Choroid plexus epithelial cell (primary cell): Measurements from ENCODE around the gene C1orf21.

ENCODE experiments used
- DNase-seq: peaks from one replicate; pipeline ENCODE4 v3.0.0-alpha.2; 2010; ENCODE audit warnings: low read depth
- H3K4me3 ChIP-seq: 2 replicates; pipeline ENCODE4 v1.5.1; 2011; ENCODE audit warnings: low read depth, mild to moderate bottlenecking, control low read depth, low read length, moderate library complexity
- TF ChIP-seq, protein P1 (sequence below): conservative IDR thresholded peaks from 2 replicates; pipeline ENCODE4 v1.5.1; 2011; ENCODE audit warnings: low read depth, mild to moderate bottlenecking, control low read depth, inconsistent platforms, low read length, moderate library complexity

Gene C1orf21

DNA sequence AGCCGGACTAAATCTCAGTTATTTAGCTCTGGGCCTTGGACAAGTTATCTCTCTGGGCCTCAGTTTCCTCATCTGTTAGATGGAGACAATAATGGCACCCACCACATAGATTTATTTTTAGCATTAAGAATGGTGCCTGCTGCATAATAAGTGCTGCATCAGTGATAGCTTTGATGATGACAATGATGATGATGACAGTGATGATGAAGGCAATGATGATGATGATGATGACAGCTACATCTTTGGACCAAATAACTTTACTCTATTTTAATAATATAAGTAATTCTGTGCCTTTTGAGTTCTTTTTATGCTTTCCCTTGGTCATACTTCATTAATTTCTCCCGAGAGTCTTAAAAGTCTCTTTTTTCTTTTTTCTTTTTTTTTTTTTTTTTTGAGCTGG lies 143.4 kb downstream of the C1orf21 start:
- no peak overlapping the region for H3K4me3 ChIP-seq
- no peak for DNase-seq
- TF ChIP-seq, protein P1, sequence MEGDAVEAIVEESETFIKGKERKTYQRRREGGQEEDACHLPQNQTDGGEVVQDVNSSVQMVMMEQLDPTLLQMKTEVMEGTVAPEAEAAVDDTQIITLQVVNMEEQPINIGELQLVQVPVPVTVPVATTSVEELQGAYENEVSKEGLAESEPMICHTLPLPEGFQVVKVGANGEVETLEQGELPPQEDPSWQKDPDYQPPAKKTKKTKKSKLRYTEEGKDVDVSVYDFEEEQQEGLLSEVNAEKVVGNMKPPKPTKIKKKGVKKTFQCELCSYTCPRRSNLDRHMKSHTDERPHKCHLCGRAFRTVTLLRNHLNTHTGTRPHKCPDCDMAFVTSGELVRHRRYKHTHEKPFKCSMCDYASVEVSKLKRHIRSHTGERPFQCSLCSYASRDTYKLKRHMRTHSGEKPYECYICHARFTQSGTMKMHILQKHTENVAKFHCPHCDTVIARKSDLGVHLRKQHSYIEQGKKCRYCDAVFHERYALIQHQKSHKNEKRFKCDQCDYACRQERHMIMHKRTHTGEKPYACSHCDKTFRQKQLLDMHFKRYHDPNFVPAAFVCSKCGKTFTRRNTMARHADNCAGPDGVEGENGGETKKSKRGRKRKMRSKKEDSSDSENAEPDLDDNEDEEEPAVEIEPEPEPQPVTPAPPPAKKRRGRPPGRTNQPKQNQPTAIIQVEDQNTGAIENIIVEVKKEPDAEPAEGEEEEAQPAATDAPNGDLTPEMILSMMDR: no peak

DNA sequence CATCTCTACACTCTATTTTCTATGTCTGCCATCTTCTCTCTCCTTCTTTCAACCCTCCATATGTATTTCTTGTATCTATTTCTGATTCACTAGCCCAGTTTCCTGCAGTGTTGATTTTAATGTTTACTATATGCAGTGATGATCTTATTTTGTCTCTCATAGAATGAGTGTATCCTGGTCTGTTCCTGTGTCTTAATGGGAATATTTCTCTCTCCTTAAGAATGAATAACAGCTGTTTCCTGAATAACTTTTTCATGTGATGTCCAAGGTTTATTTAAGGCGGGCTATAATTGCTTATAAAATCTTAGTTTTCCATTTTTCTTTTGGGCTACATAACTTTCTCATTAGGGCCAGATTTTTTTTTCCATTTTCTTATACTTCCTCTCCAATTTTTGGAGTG lies 144.5 kb downstream of the C1orf21 start:
- TF ChIP-seq, protein P1: no peak
- no peak overlapping the region for H3K4me3 ChIP-seq
- no peak for DNase-seq

DNA sequence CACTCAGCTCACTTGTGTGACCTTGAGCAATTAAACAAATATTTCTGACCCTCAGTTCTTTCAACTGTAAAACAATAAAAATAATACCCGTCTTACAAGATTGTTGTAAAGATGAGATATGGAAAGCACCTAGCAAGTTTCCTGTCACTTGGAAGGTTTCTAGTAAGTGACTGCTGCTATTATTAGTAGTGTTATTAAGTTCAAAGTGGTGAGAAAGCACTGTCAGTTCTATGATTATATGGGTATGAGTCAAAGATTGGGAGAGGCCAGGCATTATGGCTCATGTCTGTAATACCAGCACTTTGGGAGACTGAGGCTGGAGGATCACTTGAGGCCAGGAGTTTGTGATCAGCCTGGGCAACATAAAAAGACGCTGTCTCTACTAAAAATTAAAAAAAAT lies 145.4 kb downstream of the C1orf21 start:
- TF ChIP-seq, protein P1: no peak
- DNase-seq: no peak
- H3K4me3 ChIP-seq: no peak overlapping the region

DNA sequence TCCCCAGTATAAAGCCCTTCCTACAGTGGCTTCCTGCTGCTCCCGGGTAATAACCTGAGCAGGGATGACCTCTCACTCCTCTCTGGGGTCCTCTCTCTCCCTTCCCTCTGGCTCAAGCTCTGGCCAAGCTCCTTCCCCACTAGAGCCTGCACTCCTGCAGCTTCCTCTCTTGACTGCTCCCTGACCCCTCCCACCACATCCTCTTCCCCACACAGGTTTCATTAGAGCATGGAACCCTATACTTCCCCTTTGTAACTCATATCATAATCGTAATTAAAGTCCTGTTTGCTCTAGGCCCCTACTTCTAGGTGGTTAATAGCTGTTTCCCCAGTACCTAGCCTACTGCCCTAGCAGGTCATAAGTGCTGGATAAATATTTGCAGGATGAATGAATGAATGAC lies 146.2 kb downstream of the C1orf21 start:
- DNase-seq: no peak
- TF ChIP-seq, protein P1: no peak
- H3K4me3 ChIP-seq: no peak overlapping the region

DNA sequence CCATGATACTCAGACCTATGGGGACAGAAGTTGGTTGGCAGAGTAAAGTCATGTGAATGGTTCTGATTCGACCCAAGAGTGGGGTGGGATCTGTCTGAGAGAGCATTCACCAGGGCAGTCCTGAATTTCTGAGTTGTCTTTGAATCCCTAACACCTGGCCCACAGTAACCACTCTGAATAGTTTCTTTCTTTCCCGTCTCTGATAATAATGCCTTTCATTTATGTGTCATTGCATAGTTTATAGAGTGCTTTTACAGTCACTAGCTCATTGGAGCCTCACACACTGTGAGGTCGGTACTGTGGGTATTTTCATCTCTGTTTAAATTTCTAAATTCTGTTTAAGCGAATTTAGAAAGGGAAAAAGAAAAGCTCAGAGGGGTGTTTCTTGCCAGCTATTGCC lies 147.1 kb downstream of the C1orf21 start:
- H3K4me3 ChIP-seq: no peak overlapping the region
- TF ChIP-seq, protein P1: no peak
- no peak for DNase-seq

DNA sequence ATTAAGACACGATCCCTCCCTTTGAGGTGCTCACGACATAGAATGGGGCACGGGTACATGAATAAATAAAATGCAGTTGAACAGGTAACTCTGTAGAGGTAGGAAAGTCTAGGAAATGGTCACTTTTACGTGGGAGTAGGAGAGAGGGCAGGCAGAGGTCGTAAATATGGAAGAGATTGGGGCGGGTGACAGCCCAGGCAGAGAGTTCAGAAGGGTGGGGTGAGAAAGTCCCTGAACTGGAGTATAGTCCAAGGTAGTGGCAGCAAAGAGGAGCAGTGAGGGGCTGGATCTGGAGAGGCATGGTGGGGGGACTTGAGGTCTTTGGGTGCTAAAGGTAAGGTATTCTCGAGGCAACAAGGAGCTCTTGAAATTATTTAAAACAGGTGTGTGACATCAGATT lies 147.9 kb downstream of the C1orf21 start:
- TF ChIP-seq, protein P1: no peak
- DNase-seq: no peak
- H3K4me3 ChIP-seq: no peak overlapping the region

DNA sequence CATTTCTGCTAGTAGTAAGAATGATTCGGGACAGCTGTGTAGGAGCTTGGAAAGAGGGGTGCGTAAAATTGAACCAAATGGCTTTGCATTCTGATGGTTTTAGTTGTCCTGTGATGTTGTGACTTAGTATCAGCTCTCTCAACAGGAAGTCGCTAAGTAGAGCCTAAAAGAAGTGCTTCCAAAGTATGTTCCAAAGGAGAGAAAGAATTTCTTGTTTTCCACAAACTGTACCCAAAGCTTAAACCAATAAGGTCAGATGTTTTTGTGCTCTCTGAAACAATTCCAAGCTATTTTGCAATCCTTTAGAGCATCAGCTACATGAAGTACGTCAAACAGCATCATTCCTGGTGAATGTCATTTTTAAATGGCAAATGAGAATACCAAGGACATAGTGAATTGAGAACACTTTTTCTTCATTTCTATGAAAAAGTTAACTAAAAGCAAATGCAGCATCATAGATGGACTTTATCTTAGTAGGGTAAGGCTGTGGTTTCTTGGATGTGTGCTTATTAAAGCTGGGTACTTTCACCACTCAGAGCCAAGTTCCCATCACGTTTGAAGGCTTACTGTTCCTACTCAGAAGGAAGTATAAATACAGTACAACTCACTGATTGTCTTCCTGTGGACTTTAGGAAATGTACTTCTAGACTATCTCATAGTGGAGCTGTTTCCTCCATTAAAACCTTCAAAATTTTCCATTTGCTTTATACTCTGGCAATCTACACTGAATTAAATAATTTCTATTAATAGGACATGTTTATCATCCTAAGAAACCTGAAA lies 148.6 kb downstream of the C1orf21 start:
- TF ChIP-seq, protein P1: no peak
- no peak overlapping the region for H3K4me3 ChIP-seq
- peak; percentile 65 for DNase-seq
